MCF 10A (cell line): ENCODE results near the gene CCDC9. TPM values are rescaled to one million over a fixed set of nuclear protein-coding genes. Genes with fewer than 3 reads are reported as not detected.

Source experiments
- BruUV-seq: library from RNA; stranded (reverse); fragments of 400-500 nt; replicated peaks from 2 replicates; lab custom pipeline; 2021; lab: Mats Ljungman, UMichigan
- CTCF ChIA-PET: fragments of 300-600 bp; sonication (Branson Sonifier 250); formaldehyde crosslinking; extraction: SDS; loops from one replicate; lab custom pipeline; 2021; ENCODE audit warnings: antibody characterized with exemption, inconsistent platforms; lab: Yijun Ruan, JAX
- POLR2A ChIA-PET: fragments of 300-600, 350-650 bp; sonication (Branson Sonifier 250); formaldehyde crosslinking; extraction: SDS; loops from one replicate; lab custom pipeline; 2020; ENCODE audit warnings: antibody characterized with exemption, inconsistent platforms; lab: Yijun Ruan, JAX
- DNase-seq: peaks from one replicate; pipeline ENCODE4 v3.0.0-alpha.2; 2018; ENCODE audit not compliant: unreplicated experiment
- H3K27ac Mint-ChIP-seq: one replicate; pipeline ENCODE4 v1.8.0; 2022; ENCODE audit warnings: mild to moderate bottlenecking, low read depth, mixed read lengths; ENCODE audit not compliant: unreplicated experiment
- H3K27me3 Mint-ChIP-seq: one replicate; pipeline ENCODE4 v1.8.0; 2022; ENCODE audit warnings: mixed read lengths; ENCODE audit not compliant: insufficient read depth, unreplicated experiment
- H3K36me3 Mint-ChIP-seq: one replicate; pipeline ENCODE4 v1.8.0; 2022; ENCODE audit warnings: mild to moderate bottlenecking, moderate library complexity, mixed read lengths; ENCODE audit not compliant: insufficient read depth, unreplicated experiment
- H3K4me1 Mint-ChIP-seq: one replicate; pipeline ENCODE4 v1.8.0; 2022; ENCODE audit warnings: mixed read lengths; ENCODE audit not compliant: insufficient read depth, unreplicated experiment
- H3K4me3 Mint-ChIP-seq: one replicate; pipeline ENCODE4 v1.8.0; 2022; ENCODE audit warnings: mild to moderate bottlenecking, moderate library complexity, mixed read lengths; ENCODE audit not compliant: unreplicated experiment
- H3K9me3 Mint-ChIP-seq: one replicate; pipeline ENCODE4 v1.8.0; 2022; ENCODE audit warnings: mixed read lengths; ENCODE audit not compliant: unreplicated experiment
- intact Hi-C: fragments of 100-400 bp; cut with micrococcal nuclease; formaldehyde crosslinking; loops from 2 replicates; pipeline ENCODE4 v1.14.1; 2022
- total RNA-seq: library from RNA; stranded (reverse); gene quantifications from 2 replicates; pipeline ENCODE4 v1.2.3, GENCODE V29; 2022
- TF ChIP-seq, protein P1 (sequence below): fragments of 200-600 bp; IDR thresholded peaks from one replicate; pipeline ENCODE4 v1.8.0; 2022; ENCODE audit warnings: antibody characterized with exemption, mild to moderate bottlenecking; ENCODE audit not compliant: unreplicated experiment

CCDC9 gene
- total RNA-seq, 1 experiment from 2014 or later: 39.0 TPM

DNA sequence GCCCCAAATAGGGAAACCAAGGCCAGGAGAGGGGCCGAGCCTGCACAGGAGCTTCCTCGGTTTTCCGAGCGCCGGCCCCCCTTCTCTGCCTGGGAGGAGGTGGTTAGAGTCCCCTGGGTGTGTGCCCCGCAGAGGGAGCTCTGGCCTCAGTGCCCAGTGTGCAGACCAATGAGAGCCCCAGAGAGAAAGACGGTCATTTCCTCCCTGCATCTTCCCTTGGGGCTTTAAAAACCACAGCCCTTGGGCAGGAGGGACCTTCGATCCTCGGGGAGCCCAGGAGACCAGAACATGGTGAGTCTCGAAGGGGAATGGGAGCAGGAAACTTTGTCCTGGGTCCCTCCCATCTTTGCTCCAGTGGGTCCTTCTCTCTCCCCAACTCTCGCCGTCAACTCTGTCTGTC, 53.3 kb downstream of the CCDC9 start, which contains the start of gene C5AR1:
TSS of gene C5AR1 (plus strand) at position 254 of the 400 bp plus-strand sequence. CDS start at position 289, 35 bp downstream.
- no TSS peak for BruUV-seq
- Mint-ChIP-seq H3K27ac (no peak within 1 kb of the TSS), H3K27me3 (no peaks in the 10 kb centered on the region), H3K4me3 (no peak within 1 kb of the TSS), H3K36me3 (peaks cover 7% of the 10 kb centered on the region), H3K9me3 (no peaks in the 10 kb centered on the region), H3K4me1 (peaks cover 35% of the 10 kb centered on the region)
- intact Hi-C loops: loop anchor here (5.0 kb wide), 1 partner anchor 38 kb away; the partner anchor contains the start of gene DHX34
- TF ChIP-seq, protein P1, sequence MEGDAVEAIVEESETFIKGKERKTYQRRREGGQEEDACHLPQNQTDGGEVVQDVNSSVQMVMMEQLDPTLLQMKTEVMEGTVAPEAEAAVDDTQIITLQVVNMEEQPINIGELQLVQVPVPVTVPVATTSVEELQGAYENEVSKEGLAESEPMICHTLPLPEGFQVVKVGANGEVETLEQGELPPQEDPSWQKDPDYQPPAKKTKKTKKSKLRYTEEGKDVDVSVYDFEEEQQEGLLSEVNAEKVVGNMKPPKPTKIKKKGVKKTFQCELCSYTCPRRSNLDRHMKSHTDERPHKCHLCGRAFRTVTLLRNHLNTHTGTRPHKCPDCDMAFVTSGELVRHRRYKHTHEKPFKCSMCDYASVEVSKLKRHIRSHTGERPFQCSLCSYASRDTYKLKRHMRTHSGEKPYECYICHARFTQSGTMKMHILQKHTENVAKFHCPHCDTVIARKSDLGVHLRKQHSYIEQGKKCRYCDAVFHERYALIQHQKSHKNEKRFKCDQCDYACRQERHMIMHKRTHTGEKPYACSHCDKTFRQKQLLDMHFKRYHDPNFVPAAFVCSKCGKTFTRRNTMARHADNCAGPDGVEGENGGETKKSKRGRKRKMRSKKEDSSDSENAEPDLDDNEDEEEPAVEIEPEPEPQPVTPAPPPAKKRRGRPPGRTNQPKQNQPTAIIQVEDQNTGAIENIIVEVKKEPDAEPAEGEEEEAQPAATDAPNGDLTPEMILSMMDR: no peak
- CTCF ChIA-PET: interaction anchor here (0.6 kb wide), 1 partner anchor 399 kb away, joined by 3 read pairs; no protein-coding TSS in a partner anchor
- peak; percentile 16 for DNase-seq
- POLR2A ChIA-PET: no interaction called here

GRCh38 chr19:47310323-47310722, 54.0 kb downstream of the CCDC9 start:
- Mint-ChIP-seq H3K27me3 (no peaks in the 10 kb centered on the region), H3K4me3 (no peak overlapping the region), H3K4me1 (peaks cover 36% of the 10 kb centered on the region), H3K27ac (no peak overlapping the region), H3K36me3 (peaks cover 7% of the 10 kb centered on the region), H3K9me3 (no peaks in the 10 kb centered on the region)
- ChIA-PET CTCF (no interaction called here), POLR2A (interaction anchor here (0.5 to 1.0 kb wide), 2 partner anchors 12 to 1189 kb away, joined by 3 to 4 read pairs; no protein-coding TSS in a partner anchor)
- TF ChIP-seq, protein P1: no peak
- intact Hi-C loops: no loop called here
- no TSS peak for BruUV-seq
- no peak for DNase-seq

- no peaks in the 10 kb centered on the region for H3K27me3 Mint-ChIP-seq
- no peak overlapping the region for H3K27ac Mint-ChIP-seq
- intact Hi-C loops: no loop called here
- DNase-seq: peak; percentile 94
- no TSS peak for BruUV-seq
- ChIA-PET POLR2A (interaction anchor here (1.0 kb wide), 1 partner anchor 13 kb away, joined by 4 read pairs; no protein-coding TSS in a partner anchor), CTCF (interaction anchor here (1.5 kb wide), 1 partner anchor 26 kb away, joined by 3 read pairs; no protein-coding TSS in a partner anchor)
- H3K4me3 Mint-ChIP-seq: no peak overlapping the region
- TF ChIP-seq, protein P1: no peak
- peaks cover 38% of the 10 kb centered on the region for H3K4me1 Mint-ChIP-seq
- H3K9me3 Mint-ChIP-seq: no peaks in the 10 kb centered on the region
- H3K36me3 Mint-ChIP-seq: peaks cover 7% of the 10 kb centered on the region
These were observed 54.5 kb downstream of the CCDC9 start for GRCh38 chr19:47310819-47311218.

GRCh38 chr19:47312366-47313006, 56.2 kb downstream of the CCDC9 start:
- DNase-seq: no peak
- CTCF ChIA-PET: interaction anchor here (0.6 to 1.5 kb wide), 4 partner anchors 28 to 1754 kb away, joined by 3 to 4 read pairs (median 4); no protein-coding TSS in a partner anchor
- TF ChIP-seq, protein P1: no peak
- BruUV-seq: no TSS peak
- Mint-ChIP-seq H3K9me3 (no peaks in the 10 kb centered on the region), H3K4me3 (no peak overlapping the region), H3K4me1 (peaks cover 36% of the 10 kb centered on the region), H3K27me3 (no peaks in the 10 kb centered on the region), H3K36me3 (peaks cover 7% of the 10 kb centered on the region), H3K27ac (no peak overlapping the region)
- POLR2A ChIA-PET: interaction anchor here (1.6 to 1.9 kb wide), 2 partner anchors 8 to 36 kb away, joined by 4 to 6 read pairs; partner anchors contain the start of gene DHX34
- intact Hi-C loops: no loop called here
